Lower leg skin (tissue), 3 donors: ENCODE measurements around the gene MRPS25.

ENCODE experiments used
- POLR2A ChIP-seq, 2 donors: fragments of 450-650 bp; IDR thresholded peaks; one replicate each; pipeline ENCODE4 v1.6.1; 2016 to 2017; ENCODE audit warnings: antibody characterized with exemption in 2 of 2, mild to moderate bottlenecking in 1 of 2, moderate library complexity in 1 of 2
- TF ChIP-seq, protein P1 (sequence below), 3 donors: fragments of 450-650 bp; IDR thresholded peaks; one replicate each; pipeline ENCODE4 v1.5.1; 2016; ENCODE audit warnings: antibody characterized with exemption in 3 of 3, mild to moderate bottlenecking in 3 of 3, moderate library complexity in 2 of 3

DNA sequence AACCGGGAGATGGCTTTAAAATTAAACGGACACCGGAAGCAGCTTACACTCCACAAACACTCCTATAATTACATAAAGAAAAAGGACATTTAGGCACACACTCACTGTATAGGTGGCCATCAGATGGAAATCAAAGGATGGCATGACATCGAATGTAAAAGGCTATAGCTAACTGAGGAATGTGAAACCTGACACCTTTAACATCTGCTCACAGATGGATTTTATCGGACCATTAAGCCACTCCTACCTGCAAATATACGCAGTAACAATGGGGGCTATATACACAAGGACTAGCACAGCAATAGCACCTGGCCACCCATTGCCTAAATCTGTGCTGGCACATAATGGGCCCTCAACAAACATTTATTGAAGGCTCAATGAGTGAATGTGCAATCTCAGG, 48.4 kb upstream of the MRPS25 start:
- TF ChIP-seq, protein P1, sequence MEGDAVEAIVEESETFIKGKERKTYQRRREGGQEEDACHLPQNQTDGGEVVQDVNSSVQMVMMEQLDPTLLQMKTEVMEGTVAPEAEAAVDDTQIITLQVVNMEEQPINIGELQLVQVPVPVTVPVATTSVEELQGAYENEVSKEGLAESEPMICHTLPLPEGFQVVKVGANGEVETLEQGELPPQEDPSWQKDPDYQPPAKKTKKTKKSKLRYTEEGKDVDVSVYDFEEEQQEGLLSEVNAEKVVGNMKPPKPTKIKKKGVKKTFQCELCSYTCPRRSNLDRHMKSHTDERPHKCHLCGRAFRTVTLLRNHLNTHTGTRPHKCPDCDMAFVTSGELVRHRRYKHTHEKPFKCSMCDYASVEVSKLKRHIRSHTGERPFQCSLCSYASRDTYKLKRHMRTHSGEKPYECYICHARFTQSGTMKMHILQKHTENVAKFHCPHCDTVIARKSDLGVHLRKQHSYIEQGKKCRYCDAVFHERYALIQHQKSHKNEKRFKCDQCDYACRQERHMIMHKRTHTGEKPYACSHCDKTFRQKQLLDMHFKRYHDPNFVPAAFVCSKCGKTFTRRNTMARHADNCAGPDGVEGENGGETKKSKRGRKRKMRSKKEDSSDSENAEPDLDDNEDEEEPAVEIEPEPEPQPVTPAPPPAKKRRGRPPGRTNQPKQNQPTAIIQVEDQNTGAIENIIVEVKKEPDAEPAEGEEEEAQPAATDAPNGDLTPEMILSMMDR (IDR thresholded peaks at IDR 0.05), result no peak
- TF ChIP-seq POLR2A (IDR thresholded peaks at IDR 0.05), result no peak
